Sigmoid colon (tissue), 7 donors: Measurements from ENCODE around the gene NEAT1. TPM values are rescaled to one million over a fixed set of nuclear protein-coding genes. Genes with fewer than 3 reads are reported as not detected.

ENCODE experiments used
- DNase-seq: peaks from one replicate; pipeline ENCODE4 v3.0.0-alpha.2; 2019
- H3K27ac ChIP-seq, 4 donors: fragments of 200-600 bp; sonication (generic); one replicate each; pipeline ENCODE4 v1.5.1; 2016 to 2019; ENCODE audit warnings: mild to moderate bottlenecking in 1 of 4
- H3K27me3 ChIP-seq, 3 donors: fragments of 200-600 bp; sonication (generic); one replicate each; pipeline ENCODE4 v1.5.1; 2019; ENCODE audit warnings: mild to moderate bottlenecking in 1 of 3
- H3K36me3 ChIP-seq, 4 donors: fragments of 200-600 bp; sonication (generic); one replicate each; pipeline ENCODE4 v1.5.1; 2016 to 2019
- H3K4me1 ChIP-seq, 4 donors: fragments of 200-600 bp; sonication (generic); one replicate each; pipeline ENCODE4 v1.5.1; 2017 to 2019
- H3K4me3 ChIP-seq, 4 donors: fragments of 200-600 bp; sonication (generic); one replicate each; pipeline ENCODE4 v1.5.1; 2017 to 2019; ENCODE audit warnings: mild to moderate bottlenecking in 2 of 4, moderate library complexity in 1 of 4
- H3K9me3 ChIP-seq, 4 donors: fragments of 200-600 bp in 3 of 4; sonication (generic) in 3 of 4; one replicate each; pipeline versions ENCODE4 v1.5.1 to v1.6.1; 2013 to 2019
- CTCF ChIP-seq, 4 experiments: fragments of 450-650 bp in 3 of 4; fragments of 200-600 bp in 1 of 4; IDR thresholded peaks; one replicate each; pipeline ENCODE4 v1.5.1; 2016 to 2019; ENCODE audit warnings: antibody characterized with exemption in 4 of 4, mild to moderate bottlenecking in 3 of 4, moderate library complexity in 2 of 4
- EP300 ChIP-seq, 4 donors: sonication (generic); formaldehyde crosslinking; IDR thresholded peaks; one replicate each; pipeline ENCODE4 v1.6.1; 2017; ENCODE audit warnings: antibody characterized with exemption in 4 of 4
- POLR2A ChIP-seq, 2 donors: fragments of 450-650 bp; IDR thresholded peaks; one replicate each; pipeline ENCODE4 v1.6.1; 2016; ENCODE audit warnings: antibody characterized with exemption in 2 of 2, mild to moderate bottlenecking in 2 of 2, moderate library complexity in 2 of 2
- POLR2AphosphoS5 ChIP-seq, 4 donors: sonication (generic); formaldehyde crosslinking; IDR thresholded peaks; one replicate each; pipeline ENCODE4 v1.6.1; 2017; ENCODE audit warnings: antibody characterized with exemption in 4 of 4
- WGBS, 2 donors: extraction: QIAGEN DNeasy Blood & Tissue Kit; methylation state at CpG; one replicate each; pipeline ENCODE4 v1.1.7; 2013; 5-methylcytosine and 5-hydroxymethylcytosine counted together
- intact Hi-C: fragments of 100-400 bp; cut with DNase I; formaldehyde crosslinking; loops from one replicate; pipeline ENCODE4 v1.15.1; 2023
- polyA plus RNA-seq, 3 donors: library from polyadenylated mRNA; stranded (reverse); fragments of 200-250 nt; gene quantifications; one replicate each; pipeline ENCODE4 v1.2.3, GENCODE V29; 2013
- total RNA-seq, 4 donors: library from RNA; depleted of rRNA; stranded (reverse); fragments of >200 nt; gene quantifications; one replicate each; pipeline ENCODE4 v1.1.0, GENCODE V29; 2016
- donor health status: healthy with polysubstance abuse.
- donor health status: Bipolar disorder and iron deficiency.
- donor health status: healthy.

Gene NEAT1
- total and polyA plus RNA-seq, 7 donors: 26.8 to 587 (median 167) TPM

GRCh38 chr11:65420979-65421793 lies 1.4 kb upstream of the NEAT1 start:
- peaks cover 0 to 57% (median 55%) of the 10 kb centered on the region in 4 donors for H3K4me1 ChIP-seq
- intact Hi-C loops: loop anchor here (5.0 kb wide), 1 partner anchor 151 kb away; the partner anchor contains the start of genes FAM89B and ZNRD2

GRCh38 chr11:65421794-65422632 lies 585 bp upstream of the NEAT1 start:
- no peaks in the 10 kb centered on the region for H3K27me3 ChIP-seq
- DNase-seq: peak; percentile 99
- peaks cover 0 to 57% (median 52%) of the 10 kb centered on the region in 4 donors for H3K4me1 ChIP-seq
- H3K9me3 ChIP-seq: no peaks in the 10 kb centered on the region
- peak overlapping the region; percentile 74 to 88 (median 78) for H3K4me3 ChIP-seq
- 0 to 1% methylated on average over 68 of the region's 68 CpGs for WGBS, 2 donors
- H3K36me3 ChIP-seq: peaks cover 6 to 39% (median 24%) of the 10 kb centered on the region in 4 donors
- intact Hi-C loops: loop anchor here (1.0 to 5.0 kb wide), 2 partner anchors 55 to 150 kb away; partner anchors contain the start of genes FAM89B and ZNRD2
- TF ChIP-seq CTCF (IDR thresholded peaks at IDR 0.05) (no peak), POLR2A (IDR thresholded peaks at IDR 0.05) (peak; percentile 86 to 92), POLR2AphosphoS5 (IDR thresholded peaks at IDR 0.05) (peak; percentile 95 to 99 (median 96)), EP300 (IDR thresholded peaks at IDR 0.05) (peak; percentile 93 to 100 (median 97))
- H3K27ac ChIP-seq: peak overlapping the region; percentile 97 to 100 (median 100)

More at GRCh38 chr11:65420979-65421793, 1.4 kb upstream of the NEAT1 start:
- TF ChIP-seq CTCF (IDR thresholded peaks at IDR 0.05) (no peak), EP300 (IDR thresholded peaks at IDR 0.05) (peak; percentile 94 to 100 (median 98)), POLR2AphosphoS5 (IDR thresholded peaks at IDR 0.05) (peak; percentile 95 to 100 (median 98)), POLR2A (IDR thresholded peaks at IDR 0.05) (peak; percentile 59 to 66)
- Histone ChIP-seq H3K27me3 (no peaks in the 10 kb centered on the region), H3K27ac (peak overlapping the region; percentile 97 to 100 (median 100)), H3K4me3 (peak overlapping the region; percentile 74 to 88 (median 78)), H3K36me3 (peaks cover 5 to 30% (median 16%) of the 10 kb centered on the region in 4 donors), H3K9me3 (no peaks in the 10 kb centered on the region)
- peak; percentile 98 for DNase-seq
- 2 to 6% methylated on average over 15 of the region's 15 CpGs for WGBS, 2 donors

GRCh38 chr11:65423516-65424204 lies 1.1 kb downstream of the NEAT1 start:
- Histone ChIP-seq H3K27ac (peak overlapping the region; percentile 97 to 100 (median 100)), H3K4me3 (peak overlapping the region; percentile 74 to 88 (median 78)), H3K9me3 (no peaks in the 10 kb centered on the region), H3K4me1 (peaks cover 0 to 57% (median 52%) of the 10 kb centered on the region in 4 donors), H3K36me3 (peaks cover 8 to 44% (median 30%) of the 10 kb centered on the region in 4 donors), H3K27me3 (no peaks in the 10 kb centered on the region)
- peak; percentile 72 for DNase-seq
- peak in 3 of 4 donors; percentile 1 to 62 (median 48) for TF ChIP-seq POLR2AphosphoS5 (IDR thresholded peaks at IDR 0.05)
- TF ChIP-seq EP300 (IDR thresholded peaks at IDR 0.05): no peak
- no peak for TF ChIP-seq POLR2A (IDR thresholded peaks at IDR 0.05)
- intact Hi-C loops: loop anchor here (5.0 kb wide), 1 partner anchor 149 kb away; the partner anchor contains the start of genes FAM89B and ZNRD2
- WGBS, 2 donors: 0 to 9% methylated on average over 19 of the region's 19 CpGs

- peaks cover 0 to 57% (median 52%) of the 10 kb centered on the region in 4 donors for H3K4me1 ChIP-seq
These were observed 1.9 kb downstream of the NEAT1 start for GRCh38 chr11:65424205-65425104.

More at GRCh38 chr11:65424205-65425104, 1.9 kb downstream of the NEAT1 start:
- H3K36me3 ChIP-seq: peaks cover 8 to 44% (median 30%) of the 10 kb centered on the region in 4 donors
- peak overlapping the region; percentile 97 to 100 (median 100) for H3K27ac ChIP-seq
- intact Hi-C loops: loop anchor here (5.0 kb wide), 1 partner anchor 148 kb away; the partner anchor contains the start of genes FAM89B and ZNRD2
- peak; percentile 14 to 87 (median 74) for TF ChIP-seq POLR2AphosphoS5 (IDR thresholded peaks at IDR 0.05)
- TF ChIP-seq POLR2A (IDR thresholded peaks at IDR 0.05): no peak
- H3K27me3 ChIP-seq: no peaks in the 10 kb centered on the region
- 1 to 2% methylated on average over 18 of the region's 18 CpGs for WGBS, 2 donors
- peak; percentile 77 for DNase-seq
- no peaks in the 10 kb centered on the region for H3K9me3 ChIP-seq
- H3K4me3 ChIP-seq: peak overlapping the region; percentile 74 to 88 (median 78)
